ENCODE data around the gene EXOC3.

EXOC3 gene

GRCh38 chr5:489689-490080 lies 46.7 kb downstream of the EXOC3 start:
- H3K27me3 ChIP-seq (ENCODE audit: insufficient read depth, poor library complexity, severe bottlenecking) = peaks cover 13% of the 10 kb centered on the region
- no peak overlapping the region for H3K27ac ChIP-seq (replicated peaks)
- H3K4me3 ChIP-seq (replicated peaks; ENCODE audit: insufficient read depth, low read length) = no peak overlapping the region
- DNase-seq (ENCODE audit: low read depth in 1 of 2, low spot score in 1 of 2) = no peak
- no peak for TF ChIP-seq POLR2AphosphoS5 (IDR thresholded peaks at IDR 0.05; ENCODE audit: low read depth)

- Histone ChIP-seq H3K27ac (replicated peaks) (no peak overlapping the region), H3K4me3 (replicated peaks; ENCODE audit: insufficient read depth, low read length) (no peak overlapping the region), H3K27me3 (ENCODE audit: insufficient read depth, poor library complexity, severe bottlenecking) (peaks cover 8% of the 10 kb centered on the region)
- DNase-seq (ENCODE audit: low read depth in 1 of 2, low spot score in 1 of 2) = no peak
- no peak for TF ChIP-seq CTCF (IDR thresholded peaks at IDR 0.05; ENCODE audit: insufficient read depth, low read length)
- no peak for TF ChIP-seq SPI1 (IDR thresholded peaks at IDR 0.05; ENCODE audit: borderline replicate concordance, low read depth)
Measured at GRCh38 chr5:490116-491106, 47.4 kb downstream of the EXOC3 start.

GRCh38 chr5:491119-491855 lies 48.3 kb downstream of the EXOC3 start:
- TF ChIP-seq CTCF (IDR thresholded peaks at IDR 0.05; ENCODE audit: insufficient read depth, low read length) = no peak
- TF ChIP-seq SPI1 (IDR thresholded peaks at IDR 0.05; ENCODE audit: borderline replicate concordance, low read depth) = no peak
- TF ChIP-seq GABPA (IDR thresholded peaks at IDR 0.05; ENCODE audit: low read depth) = no peak
- TF ChIP-seq POLR2AphosphoS5 (IDR thresholded peaks at IDR 0.05; ENCODE audit: low read depth) = no peak
- no peak for TF ChIP-seq REST (IDR thresholded peaks at IDR 0.05; ENCODE audit: insufficient replicate concordance, low read depth)
- H3K27me3 ChIP-seq (ENCODE audit: insufficient read depth, poor library complexity, severe bottlenecking) = peaks cover 4% of the 10 kb centered on the region
- no peak for DNase-seq (ENCODE audit: low read depth in 1 of 2, low spot score in 1 of 2)
- no peak overlapping the region for H3K27ac ChIP-seq (replicated peaks)
- H3K4me3 ChIP-seq (replicated peaks; ENCODE audit: insufficient read depth, low read length) = no peak overlapping the region

DNA sequence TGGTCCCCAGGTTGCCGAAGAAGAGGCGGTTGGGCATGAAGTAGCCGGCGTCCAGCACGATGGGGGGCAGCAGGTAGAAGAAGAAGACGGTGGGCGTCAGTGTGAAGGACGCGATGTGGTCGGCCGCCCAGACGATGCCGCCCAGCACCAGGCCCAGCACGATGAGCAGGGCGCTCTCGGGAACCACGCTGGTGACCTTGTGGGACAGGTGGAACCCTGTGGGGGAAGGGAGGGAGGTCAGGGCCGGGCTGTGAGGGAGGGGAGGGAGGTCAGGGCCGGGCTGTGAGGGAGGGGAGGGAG lies 48.8 kb downstream of the EXOC3 start:
- no peak for TF ChIP-seq REST (IDR thresholded peaks at IDR 0.05; ENCODE audit: insufficient replicate concordance, low read depth)
- no peak for TF ChIP-seq POLR2AphosphoS5 (IDR thresholded peaks at IDR 0.05; ENCODE audit: low read depth)
- TF ChIP-seq SPI1 (IDR thresholded peaks at IDR 0.05; ENCODE audit: borderline replicate concordance, low read depth) = no peak
- TF ChIP-seq CTCF (IDR thresholded peaks at IDR 0.05; ENCODE audit: insufficient read depth, low read length) = no peak
- no peak for TF ChIP-seq GABPA (IDR thresholded peaks at IDR 0.05; ENCODE audit: low read depth)
- no peak for DNase-seq (ENCODE audit: low read depth in 1 of 2, low spot score in 1 of 2)
- Histone ChIP-seq H3K4me3 (replicated peaks; ENCODE audit: insufficient read depth, low read length) (no peak overlapping the region), H3K27ac (replicated peaks) (no peak overlapping the region), H3K27me3 (ENCODE audit: insufficient read depth, poor library complexity, severe bottlenecking) (peaks cover 4% of the 10 kb centered on the region)

Data from HL-60 (cell line).